HPDE6-E6E7 (cell line): Measurements from ENCODE around the gene CASKIN1.

ENCODE experiments used
- DNase-seq: peaks from one replicate; pipeline ENCODE4 v3.0.0; 2011; ENCODE audit warnings: missing footprints; ENCODE audit errors: extremely low spot score

Gene CASKIN1

DNA sequence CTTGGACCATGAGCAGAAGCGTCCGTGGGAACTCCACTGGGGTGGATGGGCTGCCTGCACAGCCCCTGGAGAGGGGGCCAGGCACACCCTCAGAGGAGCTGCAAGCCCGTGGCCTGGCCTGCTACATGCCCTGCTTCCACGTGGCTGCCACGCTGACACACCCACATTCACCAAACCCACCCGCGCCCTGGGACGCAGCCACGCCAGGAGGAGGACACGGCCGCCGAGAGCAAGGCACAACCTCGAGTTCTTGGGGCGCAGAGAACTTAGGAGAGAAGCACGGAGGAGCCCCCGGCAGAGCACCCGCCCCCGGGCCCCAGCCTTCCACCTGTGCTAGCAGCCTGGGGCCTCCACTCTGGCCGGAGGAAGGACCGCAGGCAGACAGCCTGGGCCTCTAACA, 18.8 kb downstream of the CASKIN1 start:
- no peak for DNase-seq

DNA sequence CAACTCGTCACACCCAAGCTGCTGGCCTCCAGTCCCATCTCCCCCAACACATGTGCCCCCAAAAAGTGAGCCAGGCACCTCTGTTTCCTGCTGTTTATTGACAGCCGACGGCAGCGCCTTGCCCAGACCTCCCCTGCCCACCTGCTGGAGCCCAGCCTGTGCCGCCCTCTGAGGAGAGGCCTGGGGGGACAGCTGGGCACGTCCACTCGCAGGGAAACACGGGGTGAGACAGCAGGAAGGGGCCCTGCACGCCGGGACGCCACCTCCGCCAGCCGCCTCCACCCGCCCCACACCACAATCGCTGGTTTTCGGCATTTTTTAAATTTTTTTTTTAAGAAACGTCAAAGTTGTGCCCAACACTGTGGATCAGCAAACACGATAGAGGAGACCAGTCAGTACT, 19.3 kb downstream of the CASKIN1 start:
- DNase-seq = no peak

DNA sequence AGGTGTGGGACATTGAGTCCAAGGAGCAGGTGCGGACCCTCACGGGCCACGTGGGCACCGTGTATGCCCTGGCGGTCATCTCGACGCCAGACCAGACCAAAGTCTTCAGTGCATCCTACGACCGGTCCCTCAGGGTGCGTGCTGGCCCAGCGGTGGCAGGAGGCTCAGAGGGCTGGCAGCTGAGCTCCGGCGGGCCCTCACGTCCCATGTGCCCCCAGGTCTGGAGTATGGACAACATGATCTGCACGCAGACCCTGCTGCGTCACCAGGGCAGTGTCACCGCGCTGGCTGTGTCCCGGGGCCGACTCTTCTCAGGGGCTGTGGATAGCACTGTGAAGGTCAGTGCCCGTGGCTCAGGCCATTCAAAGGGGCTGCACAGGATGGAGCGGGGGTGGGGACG, 20.4 kb downstream of the CASKIN1 start:
- no peak for DNase-seq

DNA sequence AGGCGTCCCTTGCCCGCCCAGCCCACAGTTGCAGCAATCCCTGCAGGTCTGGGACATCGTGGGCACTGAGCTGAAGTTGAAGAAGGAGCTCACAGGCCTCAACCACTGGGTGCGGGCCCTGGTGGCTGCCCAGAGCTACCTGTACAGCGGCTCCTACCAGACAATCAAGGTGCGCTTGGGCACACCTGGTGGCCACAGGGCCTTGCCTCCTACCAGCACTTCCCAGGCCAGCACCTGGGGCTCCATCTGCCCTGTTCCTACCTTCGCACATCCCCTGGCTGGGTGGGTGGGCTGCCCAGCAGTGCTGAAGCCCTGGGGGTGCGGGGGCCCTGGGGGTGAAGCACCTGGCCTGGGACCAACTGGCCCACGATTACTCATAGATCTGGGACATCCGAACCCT, 21.0 kb downstream of the CASKIN1 start:
- DNase-seq = no peak

DNA sequence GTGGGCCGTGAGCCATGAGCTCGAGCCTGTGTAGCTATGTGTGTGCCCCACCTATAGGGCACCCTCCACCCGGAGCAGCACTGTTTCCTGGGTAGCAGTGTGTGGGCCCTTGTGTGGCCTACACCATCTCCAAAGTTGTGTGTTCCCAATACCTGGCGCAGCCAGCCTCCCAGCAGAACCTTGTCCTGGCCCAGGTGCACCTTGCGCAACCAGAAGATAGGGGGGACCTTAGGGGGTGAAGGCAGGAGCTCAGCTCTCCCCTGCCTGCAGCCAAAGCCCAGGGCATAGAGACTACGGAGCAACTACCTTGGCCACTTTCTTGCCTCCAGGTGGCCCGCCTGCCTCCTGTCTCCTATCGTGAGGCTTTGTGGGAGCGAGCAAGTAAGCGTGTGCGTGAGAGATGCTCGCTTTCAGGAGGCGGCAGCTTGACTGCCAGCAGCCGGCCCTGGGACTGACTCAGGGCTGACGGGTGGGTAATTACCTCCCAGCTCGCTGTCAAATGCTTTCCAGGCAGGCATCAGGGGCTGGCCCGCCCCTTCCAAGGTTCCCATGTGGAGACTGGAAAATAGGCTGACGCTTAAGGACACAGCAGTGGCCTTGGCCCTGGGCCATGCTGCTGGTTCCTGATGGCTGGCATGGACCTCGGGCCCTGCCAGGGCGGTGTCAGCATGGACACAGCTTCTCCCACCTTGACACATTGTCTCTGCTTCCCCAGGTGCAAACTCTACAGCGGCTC, 21.8 kb downstream of the CASKIN1 start:
- no peak for DNase-seq

DNA sequence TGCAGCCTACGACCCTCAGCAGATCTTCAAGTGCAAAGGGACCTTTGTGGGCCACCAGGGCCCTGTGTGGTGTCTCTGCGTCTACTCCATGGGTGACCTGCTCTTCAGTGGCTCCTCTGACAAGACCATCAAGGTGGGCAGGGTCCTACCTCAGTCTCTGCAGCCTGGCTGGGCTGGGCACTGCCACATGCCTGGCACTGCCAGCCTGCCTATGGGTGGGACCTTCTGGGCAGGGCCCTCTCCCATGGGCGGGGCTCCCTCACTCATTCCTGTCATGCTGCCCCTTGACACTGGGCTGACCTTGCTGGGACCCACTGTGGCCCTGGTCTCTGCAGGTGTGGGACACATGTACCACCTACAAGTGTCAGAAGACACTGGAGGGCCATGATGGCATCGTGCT, 22.5 kb downstream of the CASKIN1 start:
- DNase-seq = no peak

DNA sequence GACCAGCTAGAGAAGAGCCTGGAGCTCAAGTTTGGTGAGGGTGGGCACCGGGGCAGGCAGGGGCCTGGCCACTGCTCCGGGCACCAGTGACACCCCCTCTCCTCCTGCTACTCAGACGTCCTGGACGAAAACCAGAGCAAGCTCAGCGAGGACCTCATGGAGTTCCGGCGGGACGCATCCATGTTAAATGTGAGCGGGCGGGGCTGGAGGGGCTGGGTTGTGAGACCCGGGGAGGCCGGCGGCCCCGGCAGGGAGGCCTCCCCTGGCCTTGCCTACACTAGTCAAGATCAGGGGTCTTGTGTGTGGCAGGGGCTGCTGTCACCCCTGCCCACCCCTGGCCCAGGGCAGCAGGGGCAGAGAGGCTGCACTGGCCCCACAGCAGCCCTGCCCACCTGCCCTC, 23.0 kb downstream of the CASKIN1 start:
- no peak for DNase-seq

DNA sequence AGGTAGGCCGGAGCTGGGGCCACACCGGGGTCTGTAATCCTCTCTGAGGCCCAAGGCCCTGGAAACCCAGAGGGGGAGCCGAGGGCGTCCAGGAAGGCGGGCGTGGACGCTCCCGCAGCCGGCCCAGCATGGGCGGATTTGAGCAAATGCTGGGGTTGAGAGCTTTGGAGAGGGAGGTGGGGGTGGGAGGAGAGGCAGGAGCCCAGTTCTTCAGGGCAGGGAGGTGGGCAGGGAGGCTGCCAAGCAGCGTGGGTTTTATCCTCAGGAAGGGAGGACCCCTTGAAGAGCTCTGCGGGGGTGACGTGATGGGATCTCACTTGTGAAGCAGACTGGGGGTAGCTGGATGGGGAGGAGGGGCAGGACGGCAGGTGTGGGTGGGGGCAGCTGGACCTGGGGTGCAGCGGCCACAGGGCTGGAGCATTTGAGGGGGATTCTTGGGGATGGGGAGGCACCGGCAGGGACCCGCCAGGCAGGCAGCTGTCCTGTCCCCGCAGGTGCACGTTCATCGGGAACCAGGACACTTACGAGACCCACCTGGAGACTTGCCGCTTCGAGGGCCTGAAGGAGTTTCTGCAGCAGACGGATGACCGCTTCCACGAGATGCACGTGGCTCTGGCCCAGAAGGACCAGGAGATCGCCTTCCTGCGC, 23.6 kb downstream of the CASKIN1 start:
- DNase-seq = no peak

DNA sequence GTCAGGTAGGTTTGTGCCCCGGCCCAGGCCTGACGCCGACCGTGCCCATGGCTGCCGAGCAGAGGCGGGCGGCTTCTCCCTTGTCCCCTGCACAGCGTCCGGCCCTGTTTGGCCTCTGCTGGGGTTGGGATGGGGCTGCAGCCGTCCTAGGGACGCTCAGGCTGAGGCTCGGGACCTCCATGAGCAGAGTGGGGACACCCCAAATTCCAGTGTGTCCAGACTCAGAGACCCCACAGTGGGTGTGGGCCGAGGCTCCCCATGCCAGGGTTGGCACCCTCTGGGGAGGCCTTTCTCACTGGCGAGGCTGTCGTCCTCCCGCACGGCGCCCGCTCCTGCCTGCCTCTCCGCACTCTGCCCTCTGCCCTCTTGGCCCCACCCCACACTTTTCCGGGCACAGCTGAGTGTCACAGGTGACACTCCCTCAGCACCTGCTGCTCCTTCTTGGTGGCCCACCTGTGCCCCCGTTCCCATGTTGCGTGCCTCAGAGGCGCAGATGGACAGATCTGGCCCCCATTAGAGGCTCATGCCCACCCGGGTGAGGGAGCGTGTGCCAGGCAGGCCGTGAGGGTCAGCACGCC, 24.7 kb downstream of the CASKIN1 start:
- DNase-seq = no peak

DNA sequence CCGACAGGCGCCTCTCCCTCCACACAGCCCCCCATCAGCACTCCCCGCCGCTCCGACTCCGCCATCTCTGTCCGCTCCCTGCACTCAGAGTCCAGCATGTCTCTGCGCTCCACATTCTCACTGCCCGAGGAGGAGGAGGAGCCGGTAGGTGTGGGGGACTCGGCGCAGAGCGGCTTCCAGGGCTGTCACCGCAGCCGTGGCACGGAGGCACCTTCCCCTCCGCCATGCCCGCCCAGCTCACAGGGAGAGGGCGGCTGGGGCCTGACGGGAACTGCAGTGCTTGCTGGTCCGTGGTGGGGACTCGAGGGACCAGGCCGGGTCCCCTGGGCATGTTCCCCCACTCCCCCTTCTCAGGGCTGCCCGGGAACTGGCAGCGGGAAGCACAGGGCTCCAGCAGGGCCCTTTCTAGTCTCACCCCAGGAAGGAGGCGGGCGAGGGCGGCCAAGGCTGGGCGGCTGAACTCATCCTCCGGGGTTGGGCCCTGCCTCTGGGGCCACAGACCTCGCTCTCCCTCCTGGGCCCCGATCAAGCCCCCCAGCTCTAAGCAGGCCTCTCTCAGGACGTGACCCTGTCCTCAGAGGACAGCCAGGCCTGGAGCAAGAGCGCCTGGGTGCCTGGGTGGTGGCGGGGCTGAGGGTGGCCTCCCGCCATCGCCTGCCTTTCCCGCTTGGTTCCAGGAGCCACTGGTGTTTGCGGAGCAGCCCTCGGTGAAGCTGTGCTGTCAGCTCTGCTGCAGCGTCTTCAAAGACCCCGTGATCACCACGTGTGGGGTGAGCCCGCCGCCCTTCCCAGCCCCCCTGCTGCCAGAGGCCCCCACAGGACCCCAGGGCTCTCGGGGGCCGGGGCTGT, 25.6 kb downstream of the CASKIN1 start:
- DNase-seq = no peak

DNA sequence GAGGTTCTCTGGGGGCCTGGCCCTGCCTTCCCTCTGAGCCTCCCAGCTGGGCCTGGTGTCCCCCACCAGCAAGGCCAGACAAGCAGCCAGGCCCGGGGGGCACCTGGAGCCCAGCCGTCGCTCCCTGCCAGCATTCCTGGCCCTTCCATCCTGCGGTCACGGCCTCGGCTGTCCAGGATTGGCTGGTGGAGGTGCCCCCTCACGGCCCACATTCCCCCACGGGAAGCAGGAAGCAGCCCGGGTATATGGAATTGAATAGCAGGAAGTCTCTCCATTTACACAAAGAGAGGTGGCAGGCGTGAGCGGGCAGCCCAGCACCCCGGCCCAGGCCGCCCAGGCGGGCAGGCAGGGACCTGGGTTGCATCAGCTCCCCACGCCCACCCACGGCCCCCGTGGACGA, 26.3 kb downstream of the CASKIN1 start:
- no peak for DNase-seq

DNA sequence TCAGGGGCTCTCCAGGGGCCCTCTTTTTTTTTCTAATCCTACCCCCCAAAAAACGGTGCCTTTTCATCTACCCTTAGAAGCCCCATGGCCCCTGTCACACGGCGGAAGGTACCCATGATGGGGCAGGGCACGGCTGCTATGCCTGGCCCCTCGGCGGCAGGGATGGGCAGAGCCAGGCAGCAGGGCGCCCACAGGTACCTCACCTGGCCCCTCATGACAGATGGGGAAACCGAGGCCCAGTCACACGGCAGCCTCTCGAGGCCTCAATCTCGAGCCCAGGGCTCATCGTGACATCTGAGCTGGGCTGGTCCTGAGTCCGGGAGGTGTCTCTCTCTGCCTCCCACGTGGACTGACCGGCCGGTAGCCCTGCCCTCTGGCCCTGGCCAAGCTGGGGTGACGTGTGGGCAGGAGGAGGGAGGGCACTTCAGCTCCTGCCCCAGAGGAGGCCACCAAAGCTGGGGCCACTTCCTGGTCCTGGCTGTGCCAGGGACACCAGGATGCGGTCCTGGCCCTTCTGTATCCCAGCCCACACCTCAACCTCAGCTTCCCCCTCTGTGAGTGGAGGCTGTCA, 29.3 kb downstream of the CASKIN1 start:
- DNase-seq = no peak

DNA sequence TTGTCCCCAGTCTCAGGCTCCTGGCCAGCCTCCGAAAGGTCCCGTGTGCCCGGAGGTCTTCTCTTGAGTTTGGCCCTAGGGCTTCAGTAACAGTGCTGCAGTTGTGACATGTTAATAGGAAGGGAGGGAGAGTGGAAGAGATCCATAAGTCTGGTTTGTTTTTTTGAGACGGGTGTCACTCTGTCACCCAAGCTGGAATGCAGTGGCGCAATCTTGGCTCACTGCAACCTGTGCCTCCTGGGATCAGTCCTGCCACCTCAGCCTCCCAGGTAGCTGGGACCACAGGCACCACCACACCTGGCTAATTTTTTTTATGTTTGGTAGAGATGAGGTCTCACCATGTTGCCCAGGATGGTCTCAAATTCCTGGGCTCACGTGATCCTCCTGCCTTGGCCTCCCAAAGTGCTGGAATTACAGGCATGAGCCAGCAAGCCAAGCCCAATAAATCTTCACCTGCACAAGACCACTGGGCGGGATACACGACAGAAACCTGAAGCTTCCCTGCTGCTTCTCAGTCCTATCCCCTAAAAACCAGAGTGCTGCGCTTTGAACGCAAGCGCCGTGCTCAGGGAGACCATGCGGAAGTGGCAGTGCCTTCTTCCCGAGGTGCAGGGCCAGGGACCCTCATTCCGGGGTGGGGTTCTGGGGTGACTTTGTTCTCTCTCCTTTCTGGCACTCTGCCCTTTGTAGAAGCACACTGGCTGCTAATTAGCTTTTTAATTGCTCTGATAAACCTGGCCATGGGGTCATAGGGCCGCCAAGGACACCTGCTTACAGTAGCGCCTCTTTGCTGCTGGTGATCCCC, 29.9 kb downstream of the CASKIN1 start:
- no peak for DNase-seq

DNA sequence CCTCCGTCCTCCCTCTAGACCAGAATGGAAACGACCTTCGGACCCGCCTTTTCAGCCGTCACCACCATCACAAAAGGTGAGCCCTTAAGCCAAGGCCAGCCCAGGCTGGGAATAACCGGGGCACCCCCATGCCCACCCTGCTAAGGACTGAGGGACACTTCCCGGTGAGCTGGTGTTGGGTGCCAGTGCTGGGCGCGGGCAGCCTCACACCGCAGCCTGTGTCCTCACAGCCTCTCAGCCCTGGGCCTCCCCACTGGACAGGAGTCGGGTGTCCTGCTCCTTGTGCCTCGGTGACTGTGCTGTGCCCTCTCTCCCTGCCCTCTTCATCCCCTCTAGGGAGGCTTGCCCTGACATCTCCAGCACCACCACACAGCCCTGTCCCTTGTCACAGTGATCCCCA, 30.5 kb downstream of the CASKIN1 start:
- no peak for DNase-seq

DNA sequence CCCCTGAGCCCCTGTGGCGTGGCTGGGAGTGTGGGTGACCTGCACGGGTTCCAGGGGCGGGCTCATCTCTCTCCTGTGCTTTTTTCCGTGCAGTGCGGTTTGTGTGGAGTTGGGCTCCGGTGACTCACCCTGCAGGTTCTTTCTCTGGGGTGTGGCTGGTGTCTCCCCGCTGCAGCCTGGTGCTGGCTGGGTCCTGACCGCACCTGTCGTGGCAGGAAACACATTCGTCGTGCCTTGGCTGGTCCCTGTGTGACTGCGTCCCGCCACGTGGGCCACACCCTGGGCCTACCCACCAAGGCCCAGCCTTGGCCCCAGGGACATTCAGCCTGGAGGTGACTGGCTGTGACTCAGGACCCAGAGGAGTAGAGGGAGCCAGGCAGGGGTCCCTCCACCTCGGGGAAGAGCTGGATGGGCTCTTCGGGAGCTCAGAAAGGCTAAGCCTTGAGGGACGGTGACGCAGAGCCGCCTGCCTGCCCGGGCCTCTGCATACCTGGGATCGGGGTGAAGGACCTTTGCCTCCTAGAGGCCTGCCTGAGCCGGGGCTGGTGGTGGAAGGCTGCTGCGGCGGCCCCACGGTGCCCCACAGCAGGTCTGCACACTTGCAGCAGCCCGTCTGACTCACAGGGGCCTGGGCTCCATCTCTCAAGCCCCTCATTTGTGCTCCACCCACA, 33.1 kb downstream of the CASKIN1 start:
- DNase-seq = peak; percentile 85

DNA sequence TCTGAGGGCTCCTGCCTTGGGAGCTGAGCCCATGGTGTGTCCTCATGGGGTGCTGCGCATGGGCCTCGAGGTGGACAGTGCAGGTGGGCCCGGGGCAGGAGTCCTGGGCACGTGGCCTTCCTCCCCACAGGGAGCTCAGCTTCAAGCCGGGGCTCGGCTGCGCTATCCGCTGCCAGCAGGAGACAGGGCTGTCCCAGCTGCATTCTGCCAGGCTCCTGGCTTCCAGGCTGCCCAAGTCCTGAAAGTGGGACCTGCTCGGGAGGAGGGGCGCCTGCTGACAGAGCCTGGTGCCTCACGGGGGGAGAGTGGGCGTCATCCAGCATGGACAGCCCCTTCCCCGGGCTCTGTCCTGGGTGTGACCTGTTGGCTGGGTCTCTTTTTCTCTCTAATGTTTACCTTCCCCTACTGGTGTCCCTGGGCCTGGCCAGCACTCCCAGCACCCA, 33.7 kb downstream of the CASKIN1 start:
- no peak for DNase-seq

DNA sequence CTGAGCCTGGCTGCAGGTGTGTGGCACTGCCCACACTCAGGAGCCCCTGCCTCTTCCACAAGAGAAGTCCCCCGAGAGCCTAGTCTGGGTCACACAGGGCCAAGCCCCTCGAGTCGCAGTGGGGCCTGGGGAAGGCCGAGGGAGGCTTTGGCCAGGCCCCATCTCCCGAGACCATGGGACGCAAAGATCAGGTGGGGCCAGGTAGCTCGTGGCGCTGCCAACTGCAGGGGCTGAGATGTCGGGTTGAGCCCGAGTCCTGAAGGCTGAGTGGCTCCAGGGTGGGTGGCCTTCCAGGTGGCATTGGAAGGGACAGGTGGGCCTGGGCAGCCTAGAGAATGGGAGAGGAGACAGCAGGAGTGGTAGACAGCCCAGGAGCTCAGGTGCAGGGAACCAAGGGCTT, 34.5 kb downstream of the CASKIN1 start:
- DNase-seq = no peak

DNA sequence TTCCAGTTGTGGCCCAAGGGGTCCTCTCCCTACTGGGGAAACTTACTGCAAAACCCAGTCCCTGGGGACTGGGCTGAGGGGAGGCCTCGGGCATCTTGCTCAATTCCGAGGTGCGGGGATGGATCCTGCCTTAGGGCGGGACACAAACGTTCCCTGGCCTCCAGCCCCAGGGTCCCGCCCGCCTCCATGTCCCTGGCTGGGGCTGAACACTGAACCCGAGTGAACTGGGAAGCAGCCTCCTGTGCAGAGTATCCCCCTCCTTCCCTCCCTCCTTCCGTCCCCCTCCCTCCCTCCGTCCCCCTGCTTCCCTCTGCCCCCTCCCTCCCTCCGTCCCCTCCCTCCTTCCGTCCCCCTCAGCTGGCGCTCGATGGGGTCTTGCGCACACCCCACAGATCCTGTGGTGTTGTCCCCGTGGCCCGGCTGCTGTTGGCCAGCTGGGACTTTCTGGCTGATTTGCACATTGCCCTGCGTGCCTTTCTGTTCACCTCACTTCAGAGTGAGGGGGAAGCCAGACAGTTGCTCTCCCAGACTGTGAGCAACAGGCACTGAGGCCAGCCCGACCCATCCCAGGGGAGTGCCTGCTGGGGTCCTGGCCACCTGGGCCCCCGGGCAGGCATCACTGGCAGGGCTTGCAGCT, 35.4 kb downstream of the CASKIN1 start:
- no peak for DNase-seq

DNA sequence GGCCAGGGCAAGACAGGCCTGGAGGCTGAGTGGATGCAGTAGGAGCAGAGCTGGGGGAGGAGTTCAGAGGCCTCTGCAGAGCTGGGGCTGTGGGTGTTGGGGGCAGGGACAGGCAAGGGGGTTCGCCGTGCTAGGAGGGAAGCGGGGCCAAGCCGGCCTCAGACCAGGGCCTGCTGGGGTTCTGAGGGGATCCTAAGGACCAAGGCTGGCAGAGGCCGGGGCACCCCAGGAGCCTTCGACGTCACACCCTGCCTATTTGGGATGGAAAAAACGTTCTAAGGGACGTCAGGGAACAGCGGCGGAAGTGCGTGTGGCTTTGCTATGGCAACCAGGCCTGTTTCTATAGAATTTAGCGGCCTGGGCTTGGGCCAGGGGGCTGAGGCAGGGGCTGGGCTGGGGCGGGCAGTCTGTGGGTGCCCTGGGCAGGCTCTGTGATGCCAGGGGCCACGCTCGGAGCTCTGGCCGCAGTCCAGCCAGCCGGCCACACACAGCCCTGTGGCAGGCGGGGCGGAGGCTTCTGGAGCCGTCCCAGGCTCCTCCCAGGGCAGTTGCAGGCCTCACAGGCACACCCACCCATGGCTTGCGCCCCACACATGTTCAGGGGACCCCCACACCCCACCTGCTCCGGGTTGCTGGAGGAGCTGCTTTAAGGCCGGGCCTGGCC, 37.1 kb downstream of the CASKIN1 start:
- DNase-seq = no peak

DNA sequence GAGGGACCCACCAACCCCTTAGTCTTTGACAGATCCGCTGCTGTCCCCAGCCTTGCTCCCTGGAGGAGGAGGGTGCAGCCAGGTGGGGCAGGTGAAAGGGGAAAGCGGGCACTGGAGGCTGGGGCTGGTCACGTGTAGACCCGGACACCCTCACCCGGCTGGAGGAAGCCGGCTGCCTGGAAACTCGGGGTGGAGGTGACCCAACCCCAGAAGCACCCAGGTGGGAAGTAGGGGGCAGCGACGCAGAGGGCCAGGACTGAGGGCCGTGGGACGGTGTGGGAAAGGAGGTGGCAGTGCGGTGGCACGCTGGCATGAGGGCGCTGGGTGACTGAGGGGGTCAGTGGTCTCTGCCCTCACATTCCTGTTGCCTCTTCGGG, 38.2 kb downstream of the CASKIN1 start:
- DNase-seq = no peak
